Liver (tissue), 3 donors: Measurements from ENCODE around the gene SYNM.

Source experiments
- TAF1 ChIP-seq: conservative IDR thresholded peaks from 2 replicates; pipeline ENCODE4 v1.6.1; 2016; ENCODE audit warnings: antibody characterized with exemption, mild to moderate bottlenecking
- TF ChIP-seq, protein P1 (sequence below): fragments of 150-350 bp; IDR thresholded peaks from 2 replicates; pipeline ENCODE4 v1.5.1; 2017; ENCODE audit warnings: improper control_type of control experiment, low read depth, low read length; ENCODE audit not compliant: missing input control
- donor health status: healthy.
- donor health status: healthy.

DNA sequence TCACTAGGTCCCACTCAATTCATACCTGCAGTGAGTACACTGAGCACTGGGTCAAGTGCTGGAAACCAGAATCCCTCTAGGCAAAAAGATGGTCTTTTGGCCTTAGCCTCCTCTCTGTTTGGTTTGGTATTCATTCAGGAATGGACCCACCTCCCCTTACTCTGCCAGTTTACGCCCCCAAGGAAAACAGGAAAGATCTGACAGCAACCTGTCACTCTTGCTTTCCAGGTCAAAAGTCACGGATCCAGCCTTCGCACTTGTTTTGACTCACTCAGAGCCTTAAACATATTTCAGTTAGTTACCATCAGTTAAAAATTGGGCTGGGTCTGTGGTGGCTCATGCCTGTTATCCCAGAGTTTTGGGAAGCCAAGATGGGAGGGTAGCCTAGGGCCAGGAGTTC is 68.1 kb downstream of the SYNM start:
- TF ChIP-seq, protein P1, sequence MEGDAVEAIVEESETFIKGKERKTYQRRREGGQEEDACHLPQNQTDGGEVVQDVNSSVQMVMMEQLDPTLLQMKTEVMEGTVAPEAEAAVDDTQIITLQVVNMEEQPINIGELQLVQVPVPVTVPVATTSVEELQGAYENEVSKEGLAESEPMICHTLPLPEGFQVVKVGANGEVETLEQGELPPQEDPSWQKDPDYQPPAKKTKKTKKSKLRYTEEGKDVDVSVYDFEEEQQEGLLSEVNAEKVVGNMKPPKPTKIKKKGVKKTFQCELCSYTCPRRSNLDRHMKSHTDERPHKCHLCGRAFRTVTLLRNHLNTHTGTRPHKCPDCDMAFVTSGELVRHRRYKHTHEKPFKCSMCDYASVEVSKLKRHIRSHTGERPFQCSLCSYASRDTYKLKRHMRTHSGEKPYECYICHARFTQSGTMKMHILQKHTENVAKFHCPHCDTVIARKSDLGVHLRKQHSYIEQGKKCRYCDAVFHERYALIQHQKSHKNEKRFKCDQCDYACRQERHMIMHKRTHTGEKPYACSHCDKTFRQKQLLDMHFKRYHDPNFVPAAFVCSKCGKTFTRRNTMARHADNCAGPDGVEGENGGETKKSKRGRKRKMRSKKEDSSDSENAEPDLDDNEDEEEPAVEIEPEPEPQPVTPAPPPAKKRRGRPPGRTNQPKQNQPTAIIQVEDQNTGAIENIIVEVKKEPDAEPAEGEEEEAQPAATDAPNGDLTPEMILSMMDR = no peak
- TF ChIP-seq TAF1 = no peak
